SK-N-SH treated with all-trans-retinoic acid at 6 μM for 48 hours (cell line): ENCODE results near the gene CYP46A1.

Experiments used
- ATAC-seq: fragments of 200-7000 bp; cut with Tn5 transposase; 3 replicates; pipeline ENCODE4 v1.9.1; 2020; ENCODE audit warnings: mild to moderate bottlenecking, moderate library complexity
- ARNTL ChIP-seq: fragments of 450-650 bp; formaldehyde crosslinking; IDR thresholded peaks from 2 replicates; pipeline ENCODE4 v1.5.0; 2020; ENCODE audit warnings: low read depth, mild to moderate bottlenecking, moderate library complexity, borderline replicate concordance
- BACH2 ChIP-seq: fragments of 250-450 bp; sonication (Bioruptor Pico); IDR thresholded peaks from 2 replicates; pipeline ENCODE4 v1.9.0; 2021; ENCODE audit warnings: mild to moderate bottlenecking, borderline replicate concordance
- CREB5 ChIP-seq: fragments of 250-450 bp; sonication (Bioruptor Pico); IDR thresholded peaks from 2 replicates; pipeline ENCODE4 v1.5.1; 2020; ENCODE audit warnings: low read depth, mild to moderate bottlenecking, moderate library complexity
- CSDC2 ChIP-seq: fragments of 250-450 bp; sonication (Bioruptor Pico); IDR thresholded peaks from 2 replicates; pipeline ENCODE4 v1.5.0; 2020; ENCODE audit warnings: mild to moderate bottlenecking, moderate library complexity
- ESRRG ChIP-seq: fragments of 250-450 bp; sonication (Bioruptor Pico); IDR thresholded peaks from 2 replicates; pipeline ENCODE4 v1.6.1; 2021; ENCODE audit warnings: mild to moderate bottlenecking
- GLIS3 ChIP-seq: fragments of 250-450 bp; sonication (Bioruptor Pico); IDR thresholded peaks from 2 replicates; pipeline ENCODE4 v1.5.0; 2020; ENCODE audit warnings: mild to moderate bottlenecking, moderate library complexity
- ISL1 ChIP-seq: fragments of 250-450 bp; sonication (Bioruptor Pico); IDR thresholded peaks from 2 replicates; pipeline ENCODE4 v2.1.2; 2022; ENCODE audit warnings: mild to moderate bottlenecking, moderate library complexity
- OSR1 ChIP-seq: fragments of 250-450 bp; sonication (Bioruptor Pico); IDR thresholded peaks from 2 replicates; pipeline ENCODE4 v1.8.0; 2022; ENCODE audit warnings: moderate library complexity, mild to moderate bottlenecking, inconsistent platforms
- PATZ1 ChIP-seq: fragments of 250-450 bp; sonication (Bioruptor Pico); IDR thresholded peaks from 2 replicates; pipeline ENCODE4 v1.8.0; 2020; ENCODE audit warnings: mild to moderate bottlenecking, moderate library complexity, borderline replicate concordance
- POU6F1 ChIP-seq: fragments of 250-450 bp; sonication (Bioruptor Pico); IDR thresholded peaks from 2 replicates; pipeline ENCODE4 v1.8.0; 2021; ENCODE audit warnings: low read depth, mild to moderate bottlenecking, moderate library complexity, borderline replicate concordance
- PPARA ChIP-seq: fragments of 250-450 bp; sonication (Bioruptor Pico); IDR thresholded peaks from 2 replicates; pipeline ENCODE4 v1.5.0; 2020; ENCODE audit warnings: mild to moderate bottlenecking, borderline replicate concordance
- RARB ChIP-seq: fragments of 250-450 bp; sonication (Bioruptor Pico); IDR thresholded peaks from 2 replicates; pipeline ENCODE4 v1.8.0; 2021; ENCODE audit warnings: mild to moderate bottlenecking, moderate library complexity
- SNAI2 ChIP-seq: fragments of 250-450 bp; sonication (Bioruptor Pico); IDR thresholded peaks from 2 replicates; pipeline ENCODE4 v1.5.0; 2020; ENCODE audit warnings: mild to moderate bottlenecking, moderate library complexity
- TCF4 ChIP-seq: fragments of 250-450 bp; sonication (Bioruptor Pico); IDR thresholded peaks from 2 replicates; pipeline ENCODE4 v1.8.0; 2021; ENCODE audit warnings: mild to moderate bottlenecking, moderate library complexity, borderline replicate concordance
- TOX ChIP-seq: fragments of 250-450 bp; sonication (Bioruptor Pico); IDR thresholded peaks from 2 replicates; pipeline ENCODE4 v1.8.0; 2021; ENCODE audit warnings: mild to moderate bottlenecking, moderate library complexity, borderline replicate concordance
- ZC3H10 ChIP-seq: fragments of 250-450 bp; sonication (Bioruptor Pico); IDR thresholded peaks from 2 replicates; pipeline ENCODE4 v1.5.1; 2021; ENCODE audit warnings: mild to moderate bottlenecking, moderate library complexity
- ZNF565 ChIP-seq: fragments of 450-650 bp; formaldehyde crosslinking; conservative IDR thresholded peaks from 2 replicates; pipeline ENCODE4 v1.5.0; 2020; ENCODE audit warnings: low read depth, mild to moderate bottlenecking, moderate library complexity
- ZNF70 ChIP-seq: fragments of 450-650 bp; formaldehyde crosslinking; IDR thresholded peaks from 2 replicates; pipeline ENCODE4 v1.5.0; 2020; ENCODE audit warnings: mild to moderate bottlenecking, moderate library complexity

CYP46A1 gene

DNA sequence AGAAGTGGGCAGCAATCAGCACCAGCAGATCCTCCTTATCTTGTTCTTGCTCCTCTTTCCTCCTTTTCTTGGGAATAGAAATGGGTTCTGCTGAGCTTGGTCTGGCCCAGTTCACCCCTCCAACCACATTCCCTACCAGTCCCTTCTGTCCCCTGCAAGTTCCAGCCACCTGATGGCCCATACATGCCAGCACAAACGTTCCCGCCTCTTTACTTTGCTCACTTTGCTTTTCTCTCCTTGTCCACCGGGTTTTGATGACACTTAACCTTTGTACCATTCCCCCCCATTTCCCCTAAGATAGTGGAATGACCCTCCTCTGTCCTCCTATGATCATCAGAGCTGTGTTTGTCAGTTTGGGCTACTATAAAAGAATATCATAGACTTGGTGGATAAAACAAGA lies 85.7 kb downstream of the CYP46A1 start (continued):
- TF ChIP-seq PATZ1: no peak
- TF ChIP-seq, all 23 proteins: peak for 0

DNA sequence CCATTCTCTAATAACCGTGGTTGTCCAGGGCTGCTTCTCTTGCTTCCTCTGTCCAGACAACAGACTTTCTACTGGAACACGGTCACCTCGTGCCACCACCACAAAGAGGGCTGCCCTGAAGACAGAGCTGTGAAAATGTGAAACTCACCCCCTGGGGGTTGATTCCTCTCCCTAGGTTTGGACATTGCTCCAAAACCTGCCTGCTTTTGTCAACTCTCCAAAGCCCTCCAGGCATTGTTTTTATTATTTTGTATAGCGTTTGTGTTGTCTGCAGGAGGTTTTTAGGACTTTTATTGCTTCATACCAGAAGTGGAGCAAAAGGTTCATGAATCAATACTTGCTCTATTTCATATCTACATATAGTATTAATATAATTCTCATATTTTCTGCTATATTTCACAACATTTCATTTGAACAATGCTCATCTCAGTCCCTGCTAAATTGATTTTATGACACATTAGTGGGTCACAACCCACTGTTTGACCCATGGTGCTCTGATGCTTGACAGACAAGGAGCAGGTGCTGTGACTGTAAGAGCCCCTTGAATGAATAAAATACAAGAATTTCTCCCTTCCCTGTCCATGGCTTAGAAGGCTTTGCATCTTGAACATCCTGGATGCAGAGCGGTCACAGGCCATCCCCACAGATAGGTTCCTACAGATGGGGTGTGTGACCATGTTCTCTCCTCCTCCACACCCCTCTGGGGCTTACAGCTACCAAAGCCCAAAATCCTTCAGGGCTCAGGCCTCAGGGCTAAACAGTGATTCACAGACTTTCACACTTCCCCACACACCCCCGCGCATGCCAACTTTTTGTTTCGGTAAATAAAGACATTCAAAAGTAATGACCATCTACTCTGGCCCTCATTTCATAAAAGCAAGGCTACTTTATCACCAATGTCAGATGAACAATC lies 88.5 kb downstream of the CYP46A1 start:
- no peak for ATAC-seq
- no peak for TF ChIP-seq ZNF70 (CRISPR knock-in tag)

DNA sequence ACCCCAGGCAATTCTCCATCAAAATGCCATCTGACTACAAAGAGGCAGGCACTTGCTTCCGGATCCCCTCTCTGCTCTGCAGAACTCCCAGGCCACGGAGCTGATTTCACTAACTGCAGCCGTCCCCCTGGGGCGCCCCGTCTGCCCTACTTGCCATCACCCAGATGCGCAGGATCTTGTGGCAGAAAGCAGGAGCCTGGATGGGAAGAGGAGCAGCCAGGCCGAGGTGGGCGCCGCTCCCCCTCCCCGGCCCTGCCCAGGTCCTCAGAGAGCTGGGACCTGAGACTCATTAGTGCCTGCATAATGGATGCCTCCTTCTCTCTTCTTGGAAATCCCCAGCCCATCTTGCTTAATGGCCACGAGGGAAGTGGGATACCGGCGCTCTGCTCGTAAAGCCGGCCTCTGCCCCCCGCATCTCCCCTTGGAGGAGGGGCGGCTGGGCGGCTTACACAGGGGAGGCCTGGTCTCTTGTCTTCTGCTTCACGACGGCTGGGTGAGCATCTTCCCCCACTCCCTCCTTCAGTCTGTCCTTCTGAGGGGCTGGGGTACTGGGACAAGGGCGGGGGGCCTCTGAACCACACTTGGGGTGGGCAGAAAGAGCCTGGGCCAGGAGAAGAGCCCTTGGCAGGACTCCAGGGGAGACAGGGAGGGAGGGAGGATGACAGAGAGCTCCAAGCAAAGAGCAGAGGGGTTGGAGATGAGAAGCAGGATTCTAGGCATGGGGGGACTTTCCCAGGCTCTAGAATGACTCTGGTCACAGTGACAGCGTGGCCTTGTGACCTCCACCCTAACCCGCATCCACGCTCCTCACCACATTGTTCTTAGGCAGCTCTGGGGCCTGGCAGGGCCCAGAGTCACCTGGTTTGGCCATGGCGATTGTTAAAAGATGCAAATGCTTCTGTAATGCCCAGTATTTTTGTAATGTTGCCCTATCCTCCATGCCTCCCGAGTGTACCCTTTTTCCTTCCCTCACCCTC lies 89.7 kb downstream of the CYP46A1 start:
- TF ChIP-seq ZNF565 (CRISPR knock-in tag): no peak
- no peak for TF ChIP-seq SNAI2 (CRISPR knock-in tag)
- no peak for TF ChIP-seq CREB5 (CRISPR knock-in tag)
- no peak for TF ChIP-seq CSDC2 (CRISPR knock-in tag)
- TF ChIP-seq TOX (CRISPR knock-in tag): no peak
- no peak for TF ChIP-seq OSR1 (CRISPR knock-in tag)
- TF ChIP-seq ZNF70 (CRISPR knock-in tag): no peak
- TF ChIP-seq RARB: no peak
- TF ChIP-seq POU6F1 (CRISPR knock-in tag): no peak
- no peak for TF ChIP-seq ISL1 (CRISPR knock-in tag)
- TF ChIP-seq GLIS3 (CRISPR knock-in tag): no peak
- no peak for TF ChIP-seq PATZ1
- no peak for TF ChIP-seq ZC3H10 (CRISPR knock-in tag)
- no peak for TF ChIP-seq TCF4
- no peak for TF ChIP-seq ARNTL (CRISPR knock-in tag)
- TF ChIP-seq ESRRG: no peak
- TF ChIP-seq PPARA (CRISPR knock-in tag): no peak
- TF ChIP-seq BACH2 (CRISPR knock-in tag): no peak
- ATAC-seq: no peak; the same call in 2 of the 3 replicates

DNA sequence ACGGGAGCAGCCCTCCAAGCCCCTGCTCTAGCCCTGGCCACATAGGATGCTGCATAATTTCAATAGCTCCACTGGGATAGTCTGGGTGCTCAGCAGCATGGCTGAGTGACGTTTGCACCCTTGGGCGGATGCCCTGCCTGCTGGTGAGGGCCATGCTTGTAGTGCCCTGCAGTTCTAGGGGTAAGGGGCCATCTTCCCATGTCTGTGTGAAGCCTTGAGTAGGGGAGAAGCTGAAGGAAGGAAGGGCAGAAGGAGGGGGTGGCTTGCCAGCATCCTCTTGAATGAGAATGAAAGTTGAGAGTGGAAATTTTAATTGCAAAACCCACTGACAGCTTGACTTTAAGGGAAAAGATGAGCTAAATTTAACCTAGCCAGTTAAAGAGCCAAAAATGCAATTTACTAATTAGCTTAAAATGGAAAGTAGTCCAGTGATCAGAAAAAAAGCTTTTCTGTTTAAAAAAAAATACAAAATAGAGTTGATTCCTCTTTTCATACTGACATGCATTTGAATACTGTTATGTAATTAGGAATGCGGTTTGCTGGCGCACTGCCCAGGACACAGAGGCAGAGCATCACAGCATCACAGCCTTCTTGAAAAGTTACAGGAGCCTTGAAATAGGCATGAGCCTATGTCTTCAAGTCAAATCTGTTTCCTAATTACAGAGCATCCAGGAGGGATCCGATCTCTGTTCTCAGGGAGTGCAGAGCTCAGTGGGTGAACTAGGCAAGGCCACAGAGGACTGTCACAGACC lies 90.6 kb downstream of the CYP46A1 start:
- ATAC-seq: peak; percentile 91
- TF ChIP-seq RARB: no peak
- no peak for TF ChIP-seq POU6F1 (CRISPR knock-in tag)
- no peak for TF ChIP-seq TOX (CRISPR knock-in tag)
- no peak for TF ChIP-seq CSDC2 (CRISPR knock-in tag)
- no peak for TF ChIP-seq GLIS3 (CRISPR knock-in tag)
- TF ChIP-seq ZNF70 (CRISPR knock-in tag): no peak
- no peak for TF ChIP-seq BACH2 (CRISPR knock-in tag)
- no peak for TF ChIP-seq SNAI2 (CRISPR knock-in tag)
- TF ChIP-seq ARNTL (CRISPR knock-in tag): no peak
- no peak for TF ChIP-seq OSR1 (CRISPR knock-in tag)
